Calu3 (cell line): ENCODE results near the gene MAFF. TPM values are rescaled to one million over a fixed set of nuclear protein-coding genes. Genes with fewer than 3 reads are reported as not detected.

Experiments
- BruUV-seq: library from RNA; stranded (reverse); fragments of 400-500 nt; replicated peaks from 2 replicates; lab custom pipeline; 2021; lab: Mats Ljungman, UMichigan
- CTCF ChIA-PET: fragments of 300-600 bp; sonication (Branson Sonifier 250); formaldehyde crosslinking; loops from one replicate; lab custom pipeline; 2022; ENCODE audit warnings: antibody characterized with exemption; lab: Charles Lee
- DNase-seq: peaks from one replicate; pipeline ENCODE4 v3.0.0; 2022
- H3K27ac Mint-ChIP-seq: one replicate; pipeline ENCODE4 v1.8.0; 2022; ENCODE audit warnings: mixed read lengths; ENCODE audit not compliant: unreplicated experiment
- H3K27me3 Mint-ChIP-seq: one replicate; pipeline ENCODE4 v1.8.0; 2022; ENCODE audit warnings: mixed read lengths; ENCODE audit not compliant: unreplicated experiment
- H3K36me3 Mint-ChIP-seq: one replicate; pipeline ENCODE4 v1.8.0; 2022; ENCODE audit warnings: mild to moderate bottlenecking, moderate library complexity, mixed read lengths; ENCODE audit not compliant: insufficient read depth, unreplicated experiment
- H3K4me1 Mint-ChIP-seq: one replicate; pipeline ENCODE4 v1.8.0; 2022; ENCODE audit warnings: mild to moderate bottlenecking, low read depth, mixed read lengths; ENCODE audit not compliant: unreplicated experiment
- H3K4me3 Mint-ChIP-seq: one replicate; pipeline ENCODE4 v1.8.0; 2022; ENCODE audit warnings: mild to moderate bottlenecking, low read depth, moderate library complexity, mixed read lengths; ENCODE audit not compliant: unreplicated experiment
- H3K9me3 Mint-ChIP-seq: one replicate; pipeline ENCODE4 v1.8.0; 2022; ENCODE audit warnings: low read depth, mixed read lengths; ENCODE audit not compliant: unreplicated experiment
- intact Hi-C: fragments of 100-400 bp; cut with micrococcal nuclease; formaldehyde crosslinking; loops from one replicate; pipeline ENCODE4 v1.10.0; 2022; ENCODE audit not compliant: unreplicated experiment
- total RNA-seq: library from RNA; stranded (reverse); gene quantifications from 2 replicates; pipeline ENCODE4 v1.2.3, GENCODE V29; 2022
- TF ChIP-seq, protein P1 (sequence below): fragments of 200-600 bp; IDR thresholded peaks from one replicate; pipeline ENCODE4 v1.8.0; 2022; ENCODE audit warnings: antibody characterized with exemption; ENCODE audit not compliant: unreplicated experiment

Gene MAFF
- total RNA-seq, 1 experiment from 2014 or later: 62.4 TPM

GRCh38 chr22:38171927-38172831, 29.6 kb upstream of the MAFF start:
- no peak for DNase-seq
- intact Hi-C loops: no loop called here
- H3K9me3 Mint-ChIP-seq: no peaks in the 10 kb centered on the region
- no TSS peak for BruUV-seq
- H3K27me3 Mint-ChIP-seq: no peaks in the 10 kb centered on the region
- TF ChIP-seq, protein P1, sequence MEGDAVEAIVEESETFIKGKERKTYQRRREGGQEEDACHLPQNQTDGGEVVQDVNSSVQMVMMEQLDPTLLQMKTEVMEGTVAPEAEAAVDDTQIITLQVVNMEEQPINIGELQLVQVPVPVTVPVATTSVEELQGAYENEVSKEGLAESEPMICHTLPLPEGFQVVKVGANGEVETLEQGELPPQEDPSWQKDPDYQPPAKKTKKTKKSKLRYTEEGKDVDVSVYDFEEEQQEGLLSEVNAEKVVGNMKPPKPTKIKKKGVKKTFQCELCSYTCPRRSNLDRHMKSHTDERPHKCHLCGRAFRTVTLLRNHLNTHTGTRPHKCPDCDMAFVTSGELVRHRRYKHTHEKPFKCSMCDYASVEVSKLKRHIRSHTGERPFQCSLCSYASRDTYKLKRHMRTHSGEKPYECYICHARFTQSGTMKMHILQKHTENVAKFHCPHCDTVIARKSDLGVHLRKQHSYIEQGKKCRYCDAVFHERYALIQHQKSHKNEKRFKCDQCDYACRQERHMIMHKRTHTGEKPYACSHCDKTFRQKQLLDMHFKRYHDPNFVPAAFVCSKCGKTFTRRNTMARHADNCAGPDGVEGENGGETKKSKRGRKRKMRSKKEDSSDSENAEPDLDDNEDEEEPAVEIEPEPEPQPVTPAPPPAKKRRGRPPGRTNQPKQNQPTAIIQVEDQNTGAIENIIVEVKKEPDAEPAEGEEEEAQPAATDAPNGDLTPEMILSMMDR: no peak
- peaks cover 65% of the 10 kb centered on the region for H3K4me1 Mint-ChIP-seq
- H3K4me3 Mint-ChIP-seq: peak overlapping the region; percentile 17
- peaks cover 29% of the 10 kb centered on the region for H3K36me3 Mint-ChIP-seq
- CTCF ChIA-PET: no interaction called here
- H3K27ac Mint-ChIP-seq: peak overlapping the region; percentile 95

GRCh38 chr22:38172832-38173640, 28.8 kb upstream of the MAFF start:
- peaks cover 67% of the 10 kb centered on the region for H3K4me1 Mint-ChIP-seq
- DNase-seq: peak; percentile 89
- BruUV-seq: no TSS peak
- H3K27me3 Mint-ChIP-seq: no peaks in the 10 kb centered on the region
- no peaks in the 10 kb centered on the region for H3K9me3 Mint-ChIP-seq
- intact Hi-C loops: no loop called here
- H3K36me3 Mint-ChIP-seq: peaks cover 28% of the 10 kb centered on the region
- TF ChIP-seq, protein P1: no peak
- CTCF ChIA-PET: interaction anchor here (0.6 kb wide), 1 partner anchor 11 kb away, joined by 6 read pairs; no protein-coding TSS in a partner anchor
- peak overlapping the region; percentile 95 for H3K27ac Mint-ChIP-seq
- peak overlapping the region; percentile 17 for H3K4me3 Mint-ChIP-seq

GRCh38 chr22:38173641-38173906, 28.2 kb upstream of the MAFF start:
- peaks cover 67% of the 10 kb centered on the region for H3K4me1 Mint-ChIP-seq
- BruUV-seq: no TSS peak
- H3K4me3 Mint-ChIP-seq: peak overlapping the region; percentile 17
- CTCF ChIA-PET: interaction anchor here (0.6 kb wide), 1 partner anchor 12 kb away, joined by 6 read pairs; no protein-coding TSS in a partner anchor
- DNase-seq: no peak
- intact Hi-C loops: no loop called here
- TF ChIP-seq, protein P1: no peak
- H3K9me3 Mint-ChIP-seq: no peaks in the 10 kb centered on the region
- peaks cover 30% of the 10 kb centered on the region for H3K36me3 Mint-ChIP-seq
- H3K27ac Mint-ChIP-seq: peak overlapping the region; percentile 95
- no peaks in the 10 kb centered on the region for H3K27me3 Mint-ChIP-seq

- Mint-ChIP-seq H3K4me1 (peaks cover 70% of the 10 kb centered on the region), H3K9me3 (no peaks in the 10 kb centered on the region), H3K27ac (peak overlapping the region; percentile 95), H3K4me3 (no peak overlapping the region), H3K27me3 (no peaks in the 10 kb centered on the region), H3K36me3 (peaks cover 38% of the 10 kb centered on the region)
- no TSS peak for BruUV-seq
- TF ChIP-seq, protein P1: no peak
- no peak for DNase-seq
- CTCF ChIA-PET: no interaction called here
- intact Hi-C loops: no loop called here
These were observed 27.2 kb upstream of the MAFF start for GRCh38 chr22:38174626-38175025.
